ENCODE data around the gene PRKG1. TPM values are rescaled to one million over a fixed set of nuclear protein-coding genes. Genes with fewer than 3 reads are reported as not detected.

The PRKG1 gene
- total and polyA plus RNA-seq, 2 donors (not counting 1 experiment from before 2014, with no cell fraction given), result not detected

DNA sequence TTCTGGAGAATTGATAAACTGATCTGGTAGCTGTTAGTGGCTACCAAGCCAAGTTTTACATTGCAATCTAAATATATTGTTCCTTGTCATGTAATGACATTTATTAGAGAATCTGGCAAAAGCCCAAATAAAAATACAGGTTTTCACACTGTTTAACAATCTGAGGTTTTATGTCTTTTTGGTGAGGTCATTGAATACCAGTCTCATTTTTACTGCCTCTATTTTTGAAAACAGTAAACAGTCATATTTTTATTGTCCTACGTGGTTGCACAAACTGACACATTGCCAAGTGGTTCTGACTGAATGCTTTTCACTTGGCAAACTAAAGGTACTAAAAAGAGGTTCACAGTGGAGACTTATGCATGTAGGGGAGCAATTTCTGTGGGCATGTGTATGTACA lies 157.5 kb downstream of the PRKG1 start:
- no peak overlapping the region for H3K4me3 ChIP-seq (ENCODE audit: control extremely low read depth in 1 of 5, extremely low read depth in 1 of 5, insufficient read depth in 1 of 5, low read depth in 2 of 5, low read length in 4 of 5)
- intact Hi-C loops (cut with micrococcal nuclease), result no loop called here
- no peaks in the 10 kb centered on the region for H3K9me3 ChIP-seq (ENCODE audit: control extremely low read depth in 1 of 3, control insufficient read depth in 2 of 3, insufficient read depth in 1 of 3, low read length in 2 of 3)
- no peaks in the 10 kb centered on the region for H3K27me3 ChIP-seq (replicated peaks in 1 of 4; ENCODE audit: control extremely low read depth in 1 of 4, control insufficient read depth in 3 of 4, insufficient read depth in 4 of 4, low read length in 3 of 4)
- no CpG with 5 or more reads among the region's 1 CpG for WGBS (ENCODE audit: insufficient coverage)
- H3K4me2 ChIP-seq (replicated peaks; ENCODE audit: low read depth, low read length, poor library complexity, severe bottlenecking), result no peak overlapping the region
- Mint-ChIP-seq H3K4me1 (no peaks in the 10 kb centered on the region), H3K9me3 (ENCODE audit: insufficient read depth) (no peaks in the 10 kb centered on the region), H3K27ac (no peak overlapping the region), H3K27me3 (no peaks in the 10 kb centered on the region), H3K4me3 (no peak overlapping the region)
- no peaks in the 10 kb centered on the region for H3K4me1 ChIP-seq (ENCODE audit: control insufficient read depth in 2 of 2, insufficient read depth in 2 of 2, low read length in 2 of 2)
- no peak overlapping the region for H3K9ac ChIP-seq (ENCODE audit: low read length)
- CTCF ChIA-PET, result no interaction called here
- DNase-seq, result no peak
- no peak overlapping the region for H3K27ac ChIP-seq (ENCODE audit: low read length in 2 of 2)
- no peak for ATAC-seq (ENCODE audit: low read depth)
- no peak for TF ChIP-seq CTCF (IDR thresholded peaks at IDR 0.05)
- TF ChIP-seq EZH2 (IDR thresholded peaks at IDR 0.05; ENCODE audit: borderline replicate concordance, insufficient read depth, low read depth, low read length, poor library complexity, severe bottlenecking), result no peak
- no peaks in the 10 kb centered on the region for H4K20me1 ChIP-seq (ENCODE audit: control insufficient read depth, insufficient read depth, low read length, poor library complexity, severe bottlenecking)
- H2AFZ ChIP-seq (ENCODE audit: insufficient read depth, low read depth, low read length, poor library complexity, severe bottlenecking), result no peak overlapping the region
- POLR2A ChIA-PET, result no interaction called here
- H3K36me3 ChIP-seq (replicated peaks in 1 of 2; ENCODE audit: control extremely low read depth in 1 of 2, control insufficient read depth in 1 of 2, extremely low read depth in 1 of 2, insufficient read depth in 2 of 2, low read length in 1 of 2), result no peaks in the 10 kb centered on the region
- no peaks in the 10 kb centered on the region for H3K79me2 ChIP-seq (ENCODE audit: control insufficient read depth, insufficient read depth, low read length)

GRCh38 chr10:51233337-51234100 lies 159.2 kb downstream of the PRKG1 start:
- Histone ChIP-seq H3K27me3 (replicated peaks in 1 of 4; ENCODE audit: control extremely low read depth in 1 of 4, control insufficient read depth in 3 of 4, insufficient read depth in 4 of 4, low read length in 3 of 4) (no peaks in the 10 kb centered on the region), H3K4me3 (ENCODE audit: control extremely low read depth in 1 of 5, extremely low read depth in 1 of 5, insufficient read depth in 1 of 5, low read depth in 2 of 5, low read length in 4 of 5) (no peak overlapping the region), H3K36me3 (replicated peaks in 1 of 2; ENCODE audit: control extremely low read depth in 1 of 2, control insufficient read depth in 1 of 2, extremely low read depth in 1 of 2, insufficient read depth in 2 of 2, low read length in 1 of 2) (no peaks in the 10 kb centered on the region), H3K9ac (ENCODE audit: low read length) (no peak overlapping the region), H2AFZ (ENCODE audit: insufficient read depth, low read depth, low read length, poor library complexity, severe bottlenecking) (no peak overlapping the region), H3K4me1 (ENCODE audit: control insufficient read depth in 2 of 2, insufficient read depth in 2 of 2, low read length in 2 of 2) (no peaks in the 10 kb centered on the region), H3K4me2 (replicated peaks; ENCODE audit: low read depth, low read length, poor library complexity, severe bottlenecking) (no peak overlapping the region), H4K20me1 (ENCODE audit: control insufficient read depth, insufficient read depth, low read length, poor library complexity, severe bottlenecking) (no peaks in the 10 kb centered on the region), H3K27ac (ENCODE audit: low read length in 2 of 2) (no peak overlapping the region), H3K79me2 (ENCODE audit: control insufficient read depth, insufficient read depth, low read length) (no peaks in the 10 kb centered on the region), H3K9me3 (ENCODE audit: control extremely low read depth in 1 of 3, control insufficient read depth in 2 of 3, insufficient read depth in 1 of 3, low read length in 2 of 3) (no peaks in the 10 kb centered on the region)
- ChIA-PET POLR2A (no interaction called here), CTCF (no interaction called here)
- no peaks in the 10 kb centered on the region for H3K9me3 Mint-ChIP-seq (ENCODE audit: insufficient read depth)
- H3K27ac Mint-ChIP-seq, result no peak overlapping the region
- 100% methylated on average over 2 of the region's 3 CpGs for WGBS (ENCODE audit: insufficient coverage)
- no peaks in the 10 kb centered on the region for H3K27me3 Mint-ChIP-seq
- no peak for ATAC-seq (ENCODE audit: low read depth)
- intact Hi-C loops (cut with micrococcal nuclease), result no loop called here
- no peaks in the 10 kb centered on the region for H3K4me1 Mint-ChIP-seq
- TF ChIP-seq EZH2 (IDR thresholded peaks at IDR 0.05; ENCODE audit: borderline replicate concordance, insufficient read depth, low read depth, low read length, poor library complexity, severe bottlenecking) (no peak), CTCF (IDR thresholded peaks at IDR 0.05) (no peak)
- DNase-seq, result no peak
- H3K4me3 Mint-ChIP-seq, result no peak overlapping the region

All from B cell (primary cell).